Activated CD4-positive, alpha-beta T cell treated with anti-CD3 and anti-CD28 coated beads, Interleukin-2, amount 10 ng/mL, durations not matched to agents 24 days and 14 days (primary cell): ENCODE measurements around the gene FAM156B. TPM values are rescaled to one million over a fixed set of nuclear protein-coding genes. Genes with fewer than 3 reads are reported as not detected.
A peak's percentile ranks its signal among the peaks of the same experiment; 100 is the strongest.
"Not testable (repeated sequence)": the region's sequence is repeated elsewhere in the genome, so short reads cannot be mapped to it uniquely, and the experiment has no call there.

Experiments used
- DNase-seq: peaks from one replicate; pipeline ENCODE4 v3.0.0; 2022
- H3K27ac Mint-ChIP-seq: one replicate; pipeline ENCODE4 v1.8.0; 2022; ENCODE audit warnings: mild to moderate bottlenecking, mixed read lengths
- H3K27me3 Mint-ChIP-seq: one replicate; pipeline ENCODE4 v1.8.0; 2022; ENCODE audit warnings: mixed read lengths
- H3K36me3 Mint-ChIP-seq: one replicate; pipeline ENCODE4 v1.8.0; 2022; ENCODE audit warnings: low read depth, mild to moderate bottlenecking, mixed read lengths
- H3K4me1 Mint-ChIP-seq: one replicate; pipeline ENCODE4 v1.8.0; 2021; ENCODE audit warnings: mixed read lengths
- H3K4me3 Mint-ChIP-seq: one replicate; pipeline ENCODE4 v1.8.0; 2022; ENCODE audit warnings: mild to moderate bottlenecking, moderate library complexity, mixed read lengths
- H3K9me3 Mint-ChIP-seq: one replicate; pipeline ENCODE4 v1.8.0; 2021; ENCODE audit warnings: mixed read lengths
- intact Hi-C: fragments of 100-400 bp; cut with micrococcal nuclease; formaldehyde crosslinking; loops from one replicate; pipeline ENCODE4 v1.15.1; 2023
- total RNA-seq: library from RNA; stranded (reverse); gene quantifications from 2 replicates; pipeline ENCODE4 v1.2.3, GENCODE V29; 2022

The FAM156B gene
- total RNA-seq, 1 donor from 2014 or later = 20.4 TPM

- intact Hi-C loops, H3K36me3 Mint-ChIP-seq, H3K27ac Mint-ChIP-seq, H3K9me3 Mint-ChIP-seq, DNase-seq, H3K4me1 Mint-ChIP-seq, H3K27me3 Mint-ChIP-seq, H3K4me3 Mint-ChIP-seq: not testable (repeated sequence)
Measured at GRCh38 chrX:52905531-52905930, 8.4 kb downstream of the FAM156B start.

- H3K36me3 Mint-ChIP-seq, H3K4me1 Mint-ChIP-seq, H3K27me3 Mint-ChIP-seq, H3K27ac Mint-ChIP-seq, H3K9me3 Mint-ChIP-seq, H3K4me3 Mint-ChIP-seq, intact Hi-C loops, DNase-seq: not testable (repeated sequence)
Measured at GRCh38 chrX:52906072-52906471, 8.9 kb downstream of the FAM156B start.

- DNase-seq, H3K27ac Mint-ChIP-seq, H3K36me3 Mint-ChIP-seq, intact Hi-C loops, H3K27me3 Mint-ChIP-seq, H3K4me3 Mint-ChIP-seq, H3K4me1 Mint-ChIP-seq, H3K9me3 Mint-ChIP-seq: not testable (repeated sequence)
Measured at GRCh38 chrX:52907137-52907536, 10.0 kb downstream of the FAM156B start.

- H3K27ac Mint-ChIP-seq, intact Hi-C loops, H3K4me3 Mint-ChIP-seq, H3K9me3 Mint-ChIP-seq, DNase-seq, H3K4me1 Mint-ChIP-seq, H3K36me3 Mint-ChIP-seq, H3K27me3 Mint-ChIP-seq: not testable (repeated sequence)
Measured at GRCh38 chrX:52907900-52908299, 10.8 kb downstream of the FAM156B start.

GRCh38 chrX:52909313-52909969 is 12.3 kb downstream of the FAM156B start:
- H3K4me1 Mint-ChIP-seq, H3K27ac Mint-ChIP-seq, H3K36me3 Mint-ChIP-seq, H3K4me3 Mint-ChIP-seq, intact Hi-C loops, H3K9me3 Mint-ChIP-seq, H3K27me3 Mint-ChIP-seq, DNase-seq: not testable (repeated sequence)

DNA sequence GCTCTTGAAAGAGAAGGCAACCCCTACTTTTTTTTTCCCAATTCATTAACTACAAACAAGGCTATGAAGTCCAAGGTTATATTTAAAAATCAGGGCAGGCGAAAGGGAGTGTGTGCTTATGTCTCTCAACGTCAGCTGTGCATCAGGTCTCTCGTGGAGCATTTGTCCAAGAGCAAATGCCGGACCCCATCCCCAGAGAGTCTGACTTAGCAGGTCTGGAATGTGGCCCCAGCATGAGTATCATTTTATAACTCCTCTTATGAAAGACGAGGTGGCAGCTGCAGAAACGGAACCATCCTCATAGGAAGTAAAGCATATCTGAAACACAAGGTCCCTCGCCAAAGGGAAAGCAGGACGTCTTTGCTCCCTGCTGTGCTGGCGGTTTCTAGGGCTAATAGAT is 16.6 kb downstream of the FAM156B start:
- not testable (repeated sequence) for DNase-seq, H3K36me3 Mint-ChIP-seq, H3K4me3 Mint-ChIP-seq

DNA sequence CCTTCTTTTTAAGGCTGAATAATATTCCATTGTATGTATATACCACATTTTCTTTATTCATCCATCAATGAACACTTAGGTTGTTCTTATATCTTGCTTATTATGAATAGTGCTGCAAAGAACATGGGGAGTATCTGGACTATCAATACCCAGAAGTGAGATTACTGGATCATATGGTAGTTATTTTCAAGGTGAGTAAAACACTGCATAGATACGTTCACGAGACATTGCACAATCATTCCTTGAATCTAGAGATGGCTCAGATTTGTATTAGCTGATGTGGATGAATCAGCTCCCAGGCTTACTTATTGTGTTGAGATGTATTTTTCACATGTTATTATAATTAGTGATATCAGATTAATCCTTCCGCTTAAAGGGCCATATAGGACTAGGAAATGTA is 17.6 kb downstream of the FAM156B start:
- DNase-seq, H3K9me3 Mint-ChIP-seq, H3K36me3 Mint-ChIP-seq, H3K4me1 Mint-ChIP-seq, H3K27me3 Mint-ChIP-seq, intact Hi-C loops, H3K27ac Mint-ChIP-seq, H3K4me3 Mint-ChIP-seq: not testable (repeated sequence)

More for the DNA sequence above, 16.6 kb downstream of the FAM156B start:
- H3K4me1 Mint-ChIP-seq, intact Hi-C loops, H3K27ac Mint-ChIP-seq, H3K9me3 Mint-ChIP-seq, H3K27me3 Mint-ChIP-seq: not testable (repeated sequence)

- Mint-ChIP-seq H3K27me3 (peaks cover 5% of the 10 kb centered on the region), H3K4me3 (no peak overlapping the region), H3K27ac (no peak overlapping the region), H3K9me3 (no peaks in the 10 kb centered on the region), H3K4me1 (peaks cover 17% of the 10 kb centered on the region), H3K36me3 (peaks cover 2% of the 10 kb centered on the region)
- intact Hi-C loops = no loop called here
- no peak for DNase-seq
Measured at GRCh38 chrX:52923781-52924241, 26.7 kb downstream of the FAM156B start.

GRCh38 chrX:52930214-52930613 is 33.1 kb downstream of the FAM156B start:
- intact Hi-C loops, H3K27me3 Mint-ChIP-seq, H3K9me3 Mint-ChIP-seq, H3K36me3 Mint-ChIP-seq, H3K4me3 Mint-ChIP-seq, H3K27ac Mint-ChIP-seq, DNase-seq: not testable (repeated sequence)
- H3K4me1 Mint-ChIP-seq = peaks cover 15% of the 10 kb centered on the region

DNA sequence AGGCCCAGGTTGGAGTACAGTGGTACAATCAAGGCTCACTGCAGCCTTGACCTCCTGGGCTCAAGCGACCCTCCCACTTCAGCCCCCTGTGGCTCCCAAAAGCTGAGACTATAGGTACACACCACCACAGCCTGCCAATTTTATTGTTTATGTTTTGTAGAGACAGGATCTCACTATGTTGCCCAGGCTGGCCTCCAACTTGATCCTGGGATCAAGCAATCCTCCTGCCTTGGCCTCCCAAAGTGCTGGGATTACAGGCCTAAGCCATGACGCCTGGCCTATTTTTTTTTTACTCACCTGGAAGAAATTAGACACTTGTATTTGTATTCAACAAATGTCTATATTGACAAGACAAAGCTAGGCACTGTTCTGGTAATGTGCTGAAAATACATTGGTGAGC is 36.1 kb downstream of the FAM156B start:
- H3K4me1 Mint-ChIP-seq = peaks cover 8% of the 10 kb centered on the region
- no peaks in the 10 kb centered on the region for H3K9me3 Mint-ChIP-seq
- no peak overlapping the region for H3K27ac Mint-ChIP-seq
- intact Hi-C loops = no loop called here
- H3K36me3 Mint-ChIP-seq = peaks cover 3% of the 10 kb centered on the region
- H3K27me3 Mint-ChIP-seq = peaks cover 3% of the 10 kb centered on the region
- no peak for DNase-seq
- no peak overlapping the region for H3K4me3 Mint-ChIP-seq

DNA sequence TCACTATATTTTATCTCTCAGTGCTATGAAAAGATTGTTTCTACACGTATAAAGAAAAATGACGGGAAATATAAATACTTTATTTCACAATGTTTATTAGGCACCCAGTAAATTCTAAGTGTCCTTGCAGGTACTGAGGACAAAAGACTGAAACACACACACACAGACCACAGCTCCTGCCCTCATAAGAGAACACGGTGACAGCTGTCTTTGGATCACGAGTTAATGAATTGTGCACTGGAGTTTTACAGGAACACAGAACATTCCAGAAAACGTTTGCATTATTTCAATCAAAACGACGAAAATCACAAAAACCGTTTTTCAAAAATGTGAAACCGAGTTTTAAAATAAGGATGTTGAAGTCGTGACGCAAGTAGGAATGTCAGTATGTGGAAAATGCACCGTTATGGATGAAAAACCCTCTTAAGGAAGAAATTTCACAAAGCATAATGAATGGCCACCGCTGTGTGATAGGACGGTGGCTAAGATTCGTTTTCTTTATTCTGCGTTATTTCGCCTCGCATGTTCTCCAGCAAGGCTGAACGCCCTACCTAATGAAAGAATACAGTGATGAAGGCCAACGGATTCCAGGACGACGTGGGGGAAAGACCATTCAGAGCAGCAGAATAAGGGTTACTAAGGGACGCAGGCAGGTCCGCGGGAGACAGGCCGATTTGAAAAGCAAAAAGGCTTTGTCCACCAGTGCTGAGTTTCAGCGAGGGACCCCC is 37.0 kb downstream of the FAM156B start:
- Mint-ChIP-seq H3K27ac (peak overlapping the region; percentile 98), H3K27me3 (peaks cover 3% of the 10 kb centered on the region), H3K36me3 (peaks cover 3% of the 10 kb centered on the region), H3K4me3 (peak overlapping the region; percentile 93), H3K4me1 (peaks cover 8% of the 10 kb centered on the region), H3K9me3 (no peaks in the 10 kb centered on the region)
- intact Hi-C loops = no loop called here
- no peak for DNase-seq

- DNase-seq = peak; percentile 96
- Mint-ChIP-seq H3K36me3 (peaks cover 3% of the 10 kb centered on the region), H3K27ac (peak overlapping the region; percentile 98), H3K4me1 (peaks cover 8% of the 10 kb centered on the region), H3K27me3 (peaks cover 3% of the 10 kb centered on the region), H3K4me3 (peak overlapping the region; percentile 93), H3K9me3 (no peaks in the 10 kb centered on the region)
- intact Hi-C loops = no loop called here
Measured at GRCh38 chrX:52934704-52935469, 37.8 kb downstream of the FAM156B start.

- H3K4me1 Mint-ChIP-seq, H3K36me3 Mint-ChIP-seq, intact Hi-C loops, DNase-seq, H3K9me3 Mint-ChIP-seq, H3K27me3 Mint-ChIP-seq: not testable (repeated sequence)
- Mint-ChIP-seq H3K27ac (peak overlapping the region; percentile 98), H3K4me3 (peak overlapping the region; percentile 93)
Measured at GRCh38 chrX:52935470-52935784, 38.3 kb downstream of the FAM156B start.

DNA sequence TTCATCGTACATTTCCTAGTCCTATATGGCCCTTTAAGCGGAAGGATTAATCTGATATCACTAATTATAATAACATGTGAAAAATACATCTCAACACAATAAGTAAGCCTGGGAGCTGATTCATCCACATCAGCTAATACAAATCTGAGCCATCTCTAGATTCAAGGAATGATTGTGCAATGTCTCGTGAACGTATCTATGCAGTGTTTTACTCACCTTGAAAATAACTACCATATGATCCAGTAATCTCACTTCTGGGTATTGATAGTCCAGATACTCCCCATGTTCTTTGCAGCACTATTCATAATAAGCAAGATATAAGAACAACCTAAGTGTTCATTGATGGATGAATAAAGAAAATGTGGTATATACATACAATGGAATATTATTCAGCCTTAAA is 43.6 kb downstream of the FAM156B start:
- H3K36me3 Mint-ChIP-seq, H3K27me3 Mint-ChIP-seq, H3K27ac Mint-ChIP-seq, DNase-seq, intact Hi-C loops, H3K4me3 Mint-ChIP-seq, H3K4me1 Mint-ChIP-seq, H3K9me3 Mint-ChIP-seq: not testable (repeated sequence)
